ENCODE results near the gene ATG9A.

Gene ATG9A

DNA sequence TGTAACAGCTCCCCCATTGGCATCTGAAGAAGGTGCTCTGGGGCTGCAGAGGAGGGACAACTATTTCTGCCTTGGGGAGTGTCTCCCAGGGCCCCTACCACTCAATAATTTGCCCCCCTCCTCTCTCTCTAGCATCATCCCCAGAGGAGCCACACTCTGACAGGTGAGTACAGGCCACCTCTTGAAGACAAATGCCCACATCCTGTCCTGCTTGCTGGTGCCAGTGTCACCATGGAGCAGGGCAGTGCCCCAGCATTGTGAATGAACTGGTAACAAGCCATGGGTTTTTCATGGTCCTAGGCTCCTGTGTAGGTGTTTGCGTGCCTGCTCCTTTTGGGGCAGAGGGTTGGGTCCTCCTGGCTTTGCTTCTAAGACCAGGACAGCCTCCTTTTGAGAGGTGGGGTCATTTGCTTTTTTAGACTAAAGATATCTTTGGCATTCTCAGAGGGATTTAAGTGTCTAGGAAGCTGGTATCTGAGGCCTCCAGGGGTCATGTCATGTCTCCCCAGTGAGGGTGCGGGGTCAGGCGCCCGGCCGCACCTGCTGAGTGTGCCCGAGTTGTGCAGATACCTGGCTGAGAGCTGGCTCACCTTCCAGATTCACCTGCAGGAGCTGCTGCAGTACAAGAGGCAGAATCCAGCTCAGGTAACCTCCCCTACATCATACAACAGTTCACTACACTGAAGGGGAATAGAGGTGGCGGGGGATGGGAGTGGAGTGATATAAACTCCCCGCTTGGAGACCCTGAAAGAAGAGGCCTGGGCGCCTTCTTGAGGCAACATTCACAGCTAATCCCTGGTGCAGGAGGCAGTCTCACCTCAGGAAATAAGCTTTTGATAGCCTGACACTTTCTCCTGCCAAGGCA lies 49.6 kb downstream of the ATG9A start:
- no peak overlapping the region for H3K4me3 ChIP-seq (ENCODE audit: low read depth, low read length)
- no peak for TF ChIP-seq ZBTB1 (tag by site-specific recombination; IDR thresholded peaks at IDR 0.05)
- no peak for TF ChIP-seq HOXA7 (CRISPR knock-in tag; IDR thresholded peaks at IDR 0.05; ENCODE audit: borderline replicate concordance)
- TF ChIP-seq ZNF175 (tag by site-specific recombination; IDR thresholded peaks at IDR 0.05): no peak
- no peak for TF ChIP-seq ZNF510 (tag by site-specific recombination; IDR thresholded peaks at IDR 0.05; ENCODE audit: insufficient replicate concordance)
- TF ChIP-seq ZFP69B (tag by site-specific recombination; IDR thresholded peaks at IDR 0.05): no peak
- TF ChIP-seq MZF1 (tag by site-specific recombination; IDR thresholded peaks at IDR 0.05; ENCODE audit: borderline replicate concordance): no peak
- no peak for TF ChIP-seq ZNF548 (tag by site-specific recombination; IDR thresholded peaks at IDR 0.05)
- TF ChIP-seq, protein P1, sequence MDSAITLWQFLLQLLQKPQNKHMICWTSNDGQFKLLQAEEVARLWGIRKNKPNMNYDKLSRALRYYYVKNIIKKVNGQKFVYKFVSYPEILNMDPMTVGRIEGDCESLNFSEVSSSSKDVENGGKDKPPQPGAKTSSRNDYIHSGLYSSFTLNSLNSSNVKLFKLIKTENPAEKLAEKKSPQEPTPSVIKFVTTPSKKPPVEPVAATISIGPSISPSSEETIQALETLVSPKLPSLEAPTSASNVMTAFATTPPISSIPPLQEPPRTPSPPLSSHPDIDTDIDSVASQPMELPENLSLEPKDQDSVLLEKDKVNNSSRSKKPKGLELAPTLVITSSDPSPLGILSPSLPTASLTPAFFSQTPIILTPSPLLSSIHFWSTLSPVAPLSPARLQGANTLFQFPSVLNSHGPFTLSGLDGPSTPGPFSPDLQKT (IDR thresholded peaks at IDR 0.05; ENCODE audit: borderline replicate concordance, low read depth, low read length): no peak
- no peak for TF ChIP-seq ZNF2 (tag by site-specific recombination; IDR thresholded peaks at IDR 0.05)
- TF ChIP-seq ZNF530 (tag by site-specific recombination; IDR thresholded peaks at IDR 0.05; ENCODE audit: low read depth): no peak
- TF ChIP-seq ZNF610 (tag by site-specific recombination; IDR thresholded peaks at IDR 0.05; ENCODE audit: borderline replicate concordance): no peak
- no peak for TF ChIP-seq TRIM28 (IDR thresholded peaks at IDR 0.05; ENCODE audit: borderline replicate concordance, low read length)
- no peak for TF ChIP-seq ZFP3 (tag by site-specific recombination; IDR thresholded peaks at IDR 0.05; ENCODE audit: low read depth)
- no peak for TF ChIP-seq ZNF785 (tag by site-specific recombination; IDR thresholded peaks at IDR 0.05)
- TF ChIP-seq, protein P2, sequence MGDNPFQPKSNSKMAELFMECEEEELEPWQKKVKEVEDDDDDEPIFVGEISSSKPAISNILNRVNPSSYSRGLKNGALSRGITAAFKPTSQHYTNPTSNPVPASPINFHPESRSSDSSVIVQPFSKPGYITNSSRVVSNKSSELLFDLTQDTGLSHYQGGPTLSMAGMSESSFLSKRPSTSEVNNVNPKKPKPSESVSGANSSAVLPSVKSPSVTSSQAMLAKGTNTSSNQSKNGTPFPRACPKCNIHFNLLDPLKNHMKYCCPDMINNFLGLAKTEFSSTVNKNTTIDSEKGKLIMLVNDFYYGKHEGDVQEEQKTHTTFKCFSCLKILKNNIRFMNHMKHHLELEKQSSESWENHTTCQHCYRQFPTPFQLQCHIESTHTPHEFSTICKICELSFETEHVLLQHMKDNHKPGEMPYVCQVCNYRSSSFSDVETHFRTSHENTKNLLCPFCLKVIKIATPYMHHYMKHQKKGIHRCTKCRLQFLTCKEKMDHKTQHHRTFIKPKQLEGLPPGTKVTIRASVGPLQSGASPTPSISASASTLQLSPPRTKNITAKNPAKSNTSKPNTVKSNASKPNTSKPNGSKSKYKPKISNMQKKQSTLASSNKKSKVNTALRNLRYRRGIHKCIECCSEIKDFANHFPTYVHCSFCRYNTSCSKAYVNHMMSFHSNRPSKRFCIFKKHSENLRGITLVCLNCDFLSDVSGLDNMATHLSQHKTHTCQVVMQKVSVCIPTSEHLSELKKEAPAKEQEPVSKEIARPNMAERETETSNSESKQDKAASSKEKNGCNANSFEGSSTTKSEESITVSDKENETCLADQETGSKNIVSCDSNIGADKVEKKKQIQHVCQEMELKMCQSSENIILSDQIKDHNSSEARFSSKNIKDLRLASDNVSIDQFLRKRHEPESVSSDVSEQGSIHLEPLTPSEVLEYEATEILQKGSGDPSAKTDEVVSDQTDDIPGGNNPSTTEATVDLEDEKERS (tag by site-specific recombination; IDR thresholded peaks at IDR 0.05): no peak
- TF ChIP-seq SP3 (tag by site-specific recombination; IDR thresholded peaks at IDR 0.05): no peak
- TF ChIP-seq, protein P3, sequence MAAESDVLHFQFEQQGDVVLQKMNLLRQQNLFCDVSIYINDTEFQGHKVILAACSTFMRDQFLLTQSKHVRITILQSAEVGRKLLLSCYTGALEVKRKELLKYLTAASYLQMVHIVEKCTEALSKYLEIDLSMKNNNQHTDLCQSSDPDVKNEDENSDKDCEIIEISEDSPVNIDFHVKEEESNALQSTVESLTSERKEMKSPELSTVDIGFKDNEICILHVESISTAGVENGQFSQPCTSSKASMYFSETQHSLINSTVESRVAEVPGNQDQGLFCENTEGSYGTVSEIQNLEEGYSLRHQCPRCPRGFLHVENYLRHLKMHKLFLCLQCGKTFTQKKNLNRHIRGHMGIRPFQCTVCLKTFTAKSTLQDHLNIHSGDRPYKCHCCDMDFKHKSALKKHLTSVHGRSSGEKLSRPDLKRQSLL (tag by site-specific recombination; IDR thresholded peaks at IDR 0.05): no peak
- no peak for TF ChIP-seq ZNF239 (tag by site-specific recombination; IDR thresholded peaks at IDR 0.05)
- TF ChIP-seq ZNF664 (tag by site-specific recombination; IDR thresholded peaks at IDR 0.05): no peak
- H3K4me1 ChIP-seq (ENCODE audit: control insufficient read depth, insufficient read depth, low read length): peaks cover 6% of the 10 kb centered on the region; the same call in 1 of the 2 replicates
- no peaks in the 10 kb centered on the region for H3K9me3 ChIP-seq (ENCODE audit: control insufficient read depth, insufficient read depth, low read depth, low read length)
- ChIA-PET CTCF (interaction anchor here (0.6 to 1.4 kb wide), 5 partner anchors 9 to 1425 kb away, joined by 3 to 5 read pairs (median 4); no protein-coding TSS in a partner anchor), POLR2A (interaction anchor here (4.6 kb wide), 1 partner anchor 27 kb away, joined by 14 read pairs; the partner anchor contains the start of gene ZFAND2B)
- no peak overlapping the region for H3K27ac ChIP-seq (ENCODE audit: extremely low read depth, low read depth, low read length)
- peaks cover 4 to 55% of the 10 kb centered on the region in 2 experiments; a peak in 2 of 3 replicates for H3K36me3 ChIP-seq (ENCODE audit: control insufficient read depth in 2 of 2, insufficient read depth in 1 of 2, low read length in 2 of 2)

Data from HEK293 (cell line).